ENCODE results near the gene KCNQ1.

- TF ChIP-seq POLR2AphosphoS5 (IDR thresholded peaks at IDR 0.05; ENCODE audit: low read depth, low read length), result no peak
- TF ChIP-seq TAF1 (IDR thresholded peaks at IDR 0.05; ENCODE audit: borderline replicate concordance, low read depth, low read length), result no peak
Observed at GRCh38 chr11:2874963-2875362, 430.2 kb downstream of the KCNQ1 start.

All from GM12892 (cell line).